AG04449 (cell line): ENCODE data around the gene MCEMP1.

Source experiments
- CTCF ChIA-PET: fragments of 350-600 bp; formaldehyde crosslinking; extraction: SDS; loops from one replicate; lab custom pipeline; 2021; ENCODE audit warnings: antibody characterized with exemption; lab: Yijun Ruan, JAX
- POLR2A ChIA-PET: fragments of 400-600, 350-600 bp; formaldehyde crosslinking; extraction: SDS; loops from one replicate; lab custom pipeline; 2020; ENCODE audit warnings: antibody characterized with exemption, inconsistent platforms; lab: Yijun Ruan, JAX
- DNase-seq: peaks from one replicate; pipeline ENCODE4 v3.0.0-alpha.2; 2010; ENCODE audit warnings: low read depth, low spot score
- H3K4me3 ChIP-seq: 2 replicates; pipeline ENCODE4 v1.5.1; 2011; ENCODE audit warnings: low read depth, mild to moderate bottlenecking, control low read depth, low read length
- CTCF ChIP-seq: IDR thresholded peaks from one replicate; pipeline ENCODE4 v1.5.1; 2011; ENCODE audit warnings: mild to moderate bottlenecking, moderate library complexity, low read length, control low read depth, inconsistent platforms; ENCODE audit not compliant: insufficient read depth; ENCODE audit errors: missing control alignments

MCEMP1 gene

DNA sequence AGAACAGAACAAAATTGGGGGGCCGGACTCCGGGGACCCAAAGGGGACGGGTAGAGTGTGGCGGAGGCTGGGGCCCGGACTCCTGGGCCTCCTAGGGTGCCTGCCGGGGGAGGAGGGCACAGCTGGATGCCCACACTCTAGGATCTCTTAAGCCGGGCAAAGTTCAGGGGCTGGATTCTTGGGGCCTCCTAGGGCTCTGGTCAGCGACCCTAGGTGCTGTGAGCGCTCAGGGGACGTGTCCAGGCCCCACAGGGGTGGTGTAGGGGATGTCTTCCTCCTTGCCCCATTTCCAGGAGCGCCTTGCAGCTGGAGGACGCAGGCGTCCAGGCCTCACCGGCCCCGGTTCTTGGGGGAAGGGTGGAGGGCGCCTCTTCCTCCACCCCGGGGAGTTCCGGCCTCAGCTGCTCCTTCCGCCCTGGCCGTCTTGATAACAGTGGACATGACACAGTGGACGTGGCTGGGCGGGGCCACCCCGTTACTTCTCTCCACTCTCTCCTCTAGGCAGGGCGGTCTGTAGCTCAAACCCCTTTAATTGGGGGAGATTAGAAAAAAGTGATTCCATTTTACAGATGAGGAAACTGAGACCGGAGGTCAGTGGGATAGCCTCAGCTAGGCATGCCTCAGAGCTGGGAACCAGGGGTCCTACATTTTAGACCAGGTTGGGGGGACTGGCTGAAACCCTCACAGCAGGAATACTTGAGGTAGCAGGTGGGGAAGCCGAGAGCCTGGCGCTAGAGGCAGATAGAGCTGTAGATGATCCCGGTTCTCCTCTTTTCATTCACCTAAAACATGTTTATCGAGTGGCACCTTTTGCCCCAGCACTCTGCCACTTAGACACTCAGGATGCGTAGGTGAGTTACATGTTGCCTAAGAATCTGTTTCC is 39.3 kb upstream of the MCEMP1 start:
- H3K4me3 ChIP-seq: peak overlapping the region; percentile 15; the same call in 1 of the 2 replicates
- ChIA-PET CTCF (interaction anchor here (0.8 to 1.8 kb wide), 2 partner anchors 14 to 43 kb away, joined by 4 to 12 read pairs; partner anchors contain the start of gene TRAPPC5), POLR2A (no interaction called here)
- TF ChIP-seq CTCF: no peak
- no peak for DNase-seq

DNA sequence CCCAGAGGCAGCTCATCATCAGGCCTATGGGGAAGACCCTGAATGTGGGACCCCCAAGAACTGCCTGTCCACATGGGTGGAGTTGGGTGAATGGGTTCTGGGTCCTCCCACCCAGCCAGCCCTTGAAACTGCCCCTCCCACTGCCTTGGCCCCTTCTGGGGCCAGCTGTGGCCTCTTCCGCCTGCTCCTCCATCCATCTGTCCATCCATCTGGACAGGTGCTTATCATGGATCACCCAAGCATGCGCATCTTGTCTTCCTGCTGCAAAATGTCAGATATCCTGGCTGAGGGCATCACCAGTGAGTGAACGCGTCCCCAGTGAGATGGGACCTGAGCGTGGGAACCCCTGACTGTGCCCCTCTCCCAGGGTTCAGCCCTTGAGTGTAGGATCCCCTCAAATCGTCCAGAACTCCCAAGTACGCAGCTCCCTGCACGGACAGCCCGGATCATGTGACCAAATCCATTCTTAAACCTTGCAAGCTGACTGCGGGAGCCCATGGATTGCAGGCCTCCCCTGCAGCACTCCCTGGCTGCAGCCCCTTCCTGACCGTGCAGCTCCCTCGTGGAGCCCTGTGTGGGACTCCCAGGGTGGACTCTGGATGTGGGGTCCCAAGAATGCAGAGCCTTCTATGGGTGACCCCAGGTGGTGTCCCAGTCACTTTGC is 38.0 kb upstream of the MCEMP1 start:
- no peak overlapping the region for H3K4me3 ChIP-seq
- no peak for TF ChIP-seq CTCF
- POLR2A ChIA-PET: no interaction called here
- no peak for DNase-seq
- CTCF ChIA-PET: interaction anchor here (0.8 to 1.8 kb wide), 2 partner anchors 13 to 42 kb away, joined by 4 to 12 read pairs; partner anchors contain the start of gene TRAPPC5

DNA sequence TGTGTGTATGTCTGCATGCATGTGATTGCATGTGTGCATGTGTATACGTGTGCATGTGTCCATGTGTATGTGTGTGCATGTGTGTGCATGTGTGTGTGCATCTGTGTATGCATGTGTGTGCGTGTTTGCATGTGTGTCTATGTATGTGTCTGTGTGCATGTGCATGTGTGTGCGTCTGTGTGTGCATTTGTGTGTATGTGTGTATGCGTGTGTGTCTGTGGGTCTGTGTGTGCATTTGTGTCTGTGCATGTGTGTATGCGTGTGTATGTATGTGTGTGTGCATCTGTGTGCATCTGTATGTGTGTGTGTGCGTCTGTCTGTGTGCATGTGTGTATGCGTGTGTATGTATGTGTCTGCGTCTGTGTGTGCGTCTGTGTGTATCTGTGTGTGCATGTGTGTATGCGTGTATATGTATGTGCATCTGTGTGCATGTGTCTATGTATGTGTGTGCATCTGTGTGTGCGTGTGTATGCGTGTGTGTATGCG is 37.0 kb upstream of the MCEMP1 start:
- ChIA-PET CTCF (no interaction called here), POLR2A (no interaction called here)
- H3K4me3 ChIP-seq: no peak overlapping the region
- no peak for DNase-seq
- no peak for TF ChIP-seq CTCF

DNA sequence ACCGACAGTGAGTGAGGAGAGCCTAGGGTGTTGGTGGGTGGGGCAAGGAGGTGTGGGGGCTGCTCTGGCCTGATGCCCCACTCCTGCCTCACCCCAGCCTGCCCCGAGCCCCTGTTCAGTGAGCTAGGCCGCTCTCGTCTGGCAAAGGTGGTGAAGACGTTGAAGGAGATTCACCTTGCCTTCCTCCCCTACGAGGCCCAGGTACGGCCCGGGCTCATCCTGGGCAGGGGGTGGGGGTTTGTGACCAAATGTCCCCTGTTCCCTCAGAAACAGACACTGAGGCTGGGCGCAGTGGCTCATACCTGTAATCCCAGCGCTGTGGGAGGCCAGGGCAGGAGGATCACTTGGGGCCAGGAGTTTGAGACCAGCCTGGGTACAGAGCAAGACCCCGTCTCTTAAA is 36.1 kb upstream of the MCEMP1 start:
- CTCF ChIA-PET: interaction anchor here (0.7 to 2.8 kb wide), 3 partner anchors 10 to 261 kb away, joined by 3 to 18 read pairs (median 3); no protein-coding TSS in a partner anchor
- POLR2A ChIA-PET: no interaction called here
- DNase-seq: no peak
- H3K4me3 ChIP-seq: no peak overlapping the region
- TF ChIP-seq CTCF: no peak

DNA sequence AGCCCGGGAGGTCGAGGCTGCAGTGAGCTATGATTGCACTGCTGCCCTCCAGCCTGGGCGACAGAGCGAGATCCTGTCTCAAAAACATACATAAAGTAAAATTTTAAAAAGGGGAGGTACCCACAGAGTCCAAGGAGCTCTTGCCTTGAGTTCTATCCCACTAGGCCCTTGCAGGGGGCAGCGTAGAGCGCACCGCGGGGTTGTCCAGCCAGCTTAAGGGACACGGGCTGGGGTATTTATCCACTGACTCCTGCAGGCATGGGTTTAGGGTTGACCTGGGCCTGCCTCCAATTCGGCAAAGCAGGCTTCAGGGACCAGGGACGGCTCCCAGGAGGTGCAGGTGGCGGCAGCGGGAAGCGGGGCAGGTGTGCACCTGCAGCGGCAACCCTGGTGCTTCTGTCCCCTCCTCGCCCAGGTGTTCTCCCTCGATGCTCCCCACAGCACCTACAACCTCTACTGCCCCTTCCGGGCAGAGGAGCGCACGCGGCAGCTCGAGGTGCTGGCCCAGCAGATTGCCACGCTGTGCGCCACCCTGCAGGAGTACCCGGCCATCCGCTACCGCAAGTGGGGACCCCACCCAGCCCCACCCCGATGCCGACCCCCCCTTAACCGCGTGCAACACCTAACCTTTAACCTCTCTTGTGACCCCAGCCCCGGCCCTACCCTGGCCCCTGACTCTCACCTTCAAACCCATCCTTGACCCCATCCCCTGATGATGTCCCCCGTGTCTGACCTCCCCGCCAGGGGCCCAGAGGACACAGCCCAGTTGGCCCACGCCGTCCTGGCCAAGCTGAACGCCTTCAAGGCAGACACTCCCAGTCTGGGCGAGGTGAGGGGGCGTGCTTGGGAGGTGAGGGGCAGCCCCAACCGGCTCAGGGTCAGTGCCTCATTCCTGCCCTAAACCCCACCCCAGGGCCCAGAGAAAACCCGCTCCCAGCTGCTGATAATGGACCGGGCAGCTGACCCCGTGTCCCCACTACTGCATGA is 35.3 kb upstream of the MCEMP1 start:
- no peak for DNase-seq
- no peak overlapping the region for H3K4me3 ChIP-seq
- ChIA-PET CTCF (interaction anchor here (0.7 to 2.8 kb wide), 4 partner anchors 9 to 262 kb away, joined by 3 to 18 read pairs (median 4); partner anchors contain the start of gene TRAPPC5), POLR2A (no interaction called here)
- TF ChIP-seq CTCF: no peak
